NCI-H524 treated with DMSO at 0.1 percent for 48 hours (cell line): Measurements from ENCODE around the gene STX12.
"Not testable (repeated sequence)": the region's sequence is repeated elsewhere in the genome, so short reads cannot be mapped to it uniquely, and the experiment has no call there.

Experiments used
- DNase-seq: peaks from one replicate; lab custom pipeline; 2025; lab: John Stamatoyannopoulos, UW

STX12 gene

DNA sequence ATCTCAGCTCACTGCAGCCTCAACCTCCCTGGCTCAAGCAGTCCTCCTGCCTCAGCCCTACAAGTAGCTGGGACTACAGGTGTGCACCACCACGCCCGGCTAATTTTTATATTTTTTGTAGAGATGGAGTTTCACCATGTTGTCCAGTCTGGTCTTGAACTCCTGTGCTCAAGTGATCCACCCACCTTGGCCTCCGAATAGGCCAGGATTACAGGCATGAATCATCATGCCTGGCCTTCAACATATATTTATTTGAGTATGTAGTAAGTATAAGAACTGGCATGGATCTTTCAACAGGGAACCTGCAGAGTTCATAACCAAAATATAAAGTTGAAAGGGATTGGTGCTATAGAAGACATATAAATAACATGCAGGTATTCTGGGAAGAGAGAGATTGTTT is 2.3 kb downstream of the STX12 start:
- not testable (repeated sequence) for DNase-seq

DNA sequence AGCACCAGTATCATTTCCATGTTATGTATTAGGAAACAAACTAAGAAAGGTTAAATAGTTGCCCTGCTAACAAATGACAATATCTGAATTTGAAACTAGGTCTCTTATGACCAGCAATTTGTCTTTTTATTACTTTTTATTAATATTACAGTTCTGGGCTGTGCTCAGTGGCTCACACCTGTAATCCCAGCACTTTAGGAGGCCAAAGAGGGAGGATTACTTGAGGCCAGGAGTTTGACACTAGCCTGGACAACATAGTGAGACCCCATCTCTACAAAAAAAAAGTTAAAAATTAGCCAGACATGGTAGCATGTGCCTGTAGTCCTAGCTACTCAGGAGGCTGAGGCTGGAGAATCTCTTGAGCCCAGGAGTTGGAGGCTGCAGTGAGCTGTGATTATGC is 3.3 kb downstream of the STX12 start:
- not testable (repeated sequence) for DNase-seq

DNA sequence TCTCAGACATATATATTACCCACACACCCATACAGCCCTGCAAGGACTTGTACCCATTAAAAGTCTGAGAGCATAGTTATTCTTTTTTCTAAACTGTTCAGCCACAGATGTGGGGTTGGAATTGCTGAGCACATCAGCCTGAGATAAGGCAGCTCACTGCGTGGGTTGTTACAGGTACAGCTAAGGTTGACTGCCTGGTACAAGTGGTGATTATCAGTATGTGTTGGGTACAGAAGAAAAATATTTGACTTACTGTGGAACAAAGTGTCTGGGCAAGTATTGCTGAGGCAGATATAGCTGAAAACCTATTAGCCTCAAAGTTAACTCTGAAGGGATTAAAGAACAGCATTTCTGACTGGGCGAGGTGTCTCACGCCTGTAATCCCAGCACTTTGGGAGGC is 5.0 kb downstream of the STX12 start:
- no peak for DNase-seq

DNA sequence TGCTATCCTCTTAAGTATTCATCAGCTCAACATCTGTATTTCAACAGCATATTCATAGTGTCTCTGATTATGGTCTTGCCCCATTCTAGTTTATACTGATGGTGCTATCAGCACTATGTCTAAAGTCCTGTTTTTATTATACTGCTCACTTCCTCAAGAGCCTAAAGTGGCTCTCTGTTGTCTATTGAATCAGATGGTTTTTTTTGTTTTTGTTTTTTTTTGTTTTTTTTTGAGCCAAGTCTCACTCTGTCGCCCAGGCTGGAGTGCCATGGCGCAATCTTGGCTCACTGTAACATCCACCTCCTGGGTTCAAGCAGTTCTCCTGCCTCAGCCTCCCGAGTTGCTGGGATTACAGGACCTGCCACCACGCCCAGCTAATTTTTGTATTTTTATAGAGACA is 6.1 kb downstream of the STX12 start:
- DNase-seq = no peak

DNA sequence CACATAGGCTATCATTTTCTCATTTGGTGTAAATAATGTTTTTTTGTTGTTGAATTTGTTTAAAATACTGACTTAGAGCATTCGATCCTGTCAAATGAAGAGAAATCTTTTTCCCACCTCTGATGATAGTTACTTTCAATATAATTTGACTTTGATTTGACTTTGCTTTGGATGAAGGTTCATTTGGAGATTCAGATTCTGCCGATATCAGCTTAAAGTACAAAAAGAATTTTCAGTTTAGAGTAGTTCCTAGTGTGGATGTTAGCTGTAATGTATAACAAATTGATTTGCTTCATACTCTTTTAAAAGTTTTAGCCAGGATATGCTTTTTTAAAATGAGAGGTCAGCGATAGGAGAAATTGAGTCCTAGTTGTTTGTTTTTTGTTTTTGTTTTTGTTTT is 9.9 kb downstream of the STX12 start:
- no peak for DNase-seq

DNA sequence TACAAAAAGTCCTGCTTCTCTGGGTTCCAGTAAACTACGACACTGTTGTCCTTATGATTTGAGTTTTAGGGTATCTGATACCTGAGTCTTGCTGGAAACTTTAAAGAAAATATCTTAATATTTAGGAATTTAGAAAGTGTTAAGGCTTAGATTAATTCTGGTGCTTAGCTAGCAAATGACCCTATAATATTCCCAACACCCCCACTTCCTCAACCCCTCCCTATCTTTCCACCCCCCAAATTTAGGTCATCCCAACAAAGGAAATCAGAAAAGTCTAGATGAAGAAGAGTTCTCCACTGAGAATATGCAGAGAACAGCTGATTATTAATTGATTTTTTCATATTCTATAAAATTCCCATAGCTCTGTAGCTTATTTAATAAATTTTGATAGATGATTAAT is 11.7 kb downstream of the STX12 start:
- DNase-seq = no peak

DNA sequence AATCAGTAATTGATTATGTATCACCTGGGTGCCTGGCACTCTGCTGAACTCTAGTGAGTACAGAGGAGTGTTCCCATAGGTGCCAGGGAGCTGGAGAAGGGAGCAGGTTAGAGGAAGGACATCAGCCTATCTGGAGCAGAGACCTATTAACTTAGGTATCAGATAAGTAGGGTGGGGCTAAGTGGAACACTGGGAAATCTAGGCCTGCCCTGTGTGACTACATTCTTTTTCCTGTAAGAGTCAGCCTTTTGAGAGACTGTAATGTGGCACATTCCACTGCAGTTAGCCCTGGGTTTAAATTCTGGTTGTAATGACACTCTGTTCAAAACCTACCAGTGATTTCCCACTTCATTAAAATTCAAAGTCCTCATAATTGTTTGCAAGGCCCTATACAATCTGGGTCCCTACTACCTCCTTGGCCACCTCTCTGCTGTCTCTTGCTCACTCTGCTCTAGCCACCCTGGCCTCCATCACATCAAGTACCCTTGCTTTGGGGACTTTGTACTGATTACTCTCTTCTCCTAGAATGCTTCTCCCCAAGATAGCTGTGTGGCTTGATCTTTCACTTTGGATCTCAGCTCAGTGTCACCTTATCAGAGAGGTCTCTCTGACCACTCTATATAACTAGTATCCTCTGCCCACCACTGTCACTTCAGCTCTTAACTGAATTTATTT is 12.9 kb downstream of the STX12 start:
- DNase-seq = no peak

DNA sequence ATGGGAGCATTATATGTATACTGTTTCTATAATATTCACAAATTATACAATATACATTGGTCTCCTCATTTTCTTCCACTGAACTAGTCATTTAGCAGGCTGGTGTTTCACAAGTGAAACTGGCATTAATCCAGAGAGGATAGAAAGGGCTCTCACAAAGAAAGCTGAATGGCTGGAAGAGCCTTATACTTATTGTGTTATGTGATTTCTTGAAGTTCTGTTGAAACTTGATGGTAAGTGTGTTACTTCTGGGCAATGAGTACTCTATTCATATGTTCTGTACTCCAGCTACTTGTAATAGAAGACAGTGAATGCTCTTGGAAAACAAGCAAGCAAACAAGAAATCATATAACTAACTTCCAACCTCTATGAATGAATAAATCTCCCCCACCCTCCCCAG is 14.9 kb downstream of the STX12 start:
- no peak for DNase-seq

DNA sequence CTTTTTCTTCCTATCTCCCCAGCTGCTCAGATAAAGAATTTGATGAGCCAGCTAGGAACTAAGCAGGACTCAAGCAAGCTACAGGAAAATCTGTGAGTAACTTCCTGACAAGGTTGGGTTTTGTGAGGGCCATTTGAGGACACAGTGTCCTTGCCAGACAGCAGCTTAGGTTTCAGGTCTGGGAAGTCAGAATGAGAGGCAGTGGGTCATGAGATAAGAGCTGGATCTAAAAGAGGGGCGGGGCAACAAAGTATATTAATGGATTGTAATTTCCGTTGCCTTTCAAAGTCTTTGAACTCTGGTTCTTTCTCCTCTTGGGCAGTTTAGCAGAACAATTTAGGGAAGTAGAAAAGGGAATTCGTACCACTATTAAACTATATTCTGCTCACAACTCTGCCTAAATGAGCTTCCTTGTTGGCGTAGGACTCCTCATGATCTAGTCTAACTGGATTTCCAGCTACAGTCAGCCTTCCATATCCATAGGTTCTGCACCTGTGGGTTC is 16.6 kb downstream of the STX12 start:
- DNase-seq = no peak

DNA sequence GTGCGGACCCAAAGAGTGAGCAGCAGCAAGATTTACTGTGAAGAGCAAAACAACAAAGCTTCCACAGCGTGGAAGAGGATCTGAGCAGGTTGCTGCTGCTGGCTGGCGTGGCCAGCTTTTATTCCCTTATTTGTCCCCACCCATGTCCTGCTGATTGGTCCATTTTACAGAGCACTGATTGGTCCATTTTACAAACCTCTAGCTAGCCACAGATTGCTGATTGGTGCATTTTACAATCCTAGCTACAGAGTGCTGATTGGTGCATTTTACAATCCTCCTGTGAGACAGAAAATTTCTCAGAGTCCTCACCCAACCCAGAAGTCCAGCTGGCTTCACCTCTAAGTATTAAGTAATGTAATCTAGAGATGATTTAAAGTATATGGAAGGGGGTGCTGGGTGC is 17.3 kb downstream of the STX12 start:
- not testable (repeated sequence) for DNase-seq

DNA sequence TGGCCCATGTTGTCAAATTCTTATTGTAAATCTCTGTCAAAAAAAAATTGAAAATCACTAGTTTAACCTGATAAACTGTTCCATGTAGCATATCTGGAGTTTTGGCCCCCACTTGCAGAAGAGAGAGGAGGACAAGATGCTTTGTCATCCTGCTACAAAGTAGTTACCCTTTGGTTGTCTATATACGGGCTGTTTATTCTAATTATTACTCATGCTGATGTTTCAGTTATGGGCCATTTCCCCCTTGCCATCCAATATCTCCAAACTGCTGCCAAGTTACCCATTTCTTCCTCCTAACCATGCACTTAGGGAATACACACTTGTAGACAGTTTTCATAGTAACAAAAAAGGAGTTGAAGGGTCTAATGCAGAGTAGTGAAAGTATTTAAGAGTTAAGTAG is 22.6 kb downstream of the STX12 start:
- DNase-seq = no peak

DNA sequence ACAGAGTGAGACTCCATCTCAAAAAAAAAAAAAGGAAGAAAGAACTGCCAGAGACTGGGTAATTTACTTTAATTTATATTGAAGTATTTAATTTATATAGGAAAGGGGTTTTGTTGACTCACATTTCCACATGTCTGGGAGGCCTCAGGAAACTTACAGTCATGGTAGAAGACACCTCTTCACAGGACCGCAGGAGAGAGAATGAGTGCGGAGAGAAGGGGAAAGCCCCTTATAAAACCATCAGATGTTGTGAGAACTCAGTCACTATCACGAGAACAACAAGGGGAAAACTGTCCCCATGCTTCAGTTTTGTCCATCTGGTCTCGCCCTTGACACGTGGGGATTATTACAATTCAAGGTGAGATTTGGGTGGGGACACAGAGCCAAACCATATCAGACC is 31.8 kb downstream of the STX12 start:
- DNase-seq = no peak

DNA sequence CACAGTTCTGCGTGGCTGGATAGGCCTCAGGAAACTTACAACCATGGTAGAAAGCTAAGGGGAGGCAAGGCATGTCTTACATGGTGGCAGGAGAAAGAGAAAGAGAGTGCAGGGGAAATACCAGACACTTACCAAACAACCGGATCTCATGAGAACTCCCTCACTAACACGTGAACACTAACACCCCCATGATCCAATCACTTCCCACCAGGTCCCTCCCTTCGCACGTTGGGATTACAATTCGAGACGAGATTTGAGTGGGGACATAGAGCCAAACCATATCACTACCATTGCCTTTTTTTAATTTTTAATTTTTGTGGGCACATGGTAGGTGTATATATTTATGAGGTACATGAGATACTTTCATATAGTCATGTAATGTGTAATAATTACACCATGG is 33.7 kb downstream of the STX12 start:
- DNase-seq = no peak

DNA sequence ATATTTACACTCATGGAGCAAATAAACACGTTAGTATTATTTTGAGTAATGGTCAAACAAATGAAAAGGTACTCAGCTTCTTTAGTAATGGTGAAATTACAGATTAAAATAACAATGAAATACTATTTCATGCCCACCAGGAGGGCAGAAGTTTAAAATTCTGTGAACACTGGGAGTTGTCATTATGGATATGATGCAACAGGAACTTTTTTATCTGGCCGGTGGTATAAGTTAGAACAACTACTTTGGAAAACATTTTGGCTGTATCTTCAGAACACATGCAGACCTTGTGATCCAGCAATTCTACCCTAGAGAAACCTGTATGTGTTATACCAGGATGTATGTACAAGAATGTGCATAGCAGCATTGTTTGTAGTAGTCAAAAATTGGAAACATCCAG is 34.4 kb downstream of the STX12 start:
- no peak for DNase-seq

DNA sequence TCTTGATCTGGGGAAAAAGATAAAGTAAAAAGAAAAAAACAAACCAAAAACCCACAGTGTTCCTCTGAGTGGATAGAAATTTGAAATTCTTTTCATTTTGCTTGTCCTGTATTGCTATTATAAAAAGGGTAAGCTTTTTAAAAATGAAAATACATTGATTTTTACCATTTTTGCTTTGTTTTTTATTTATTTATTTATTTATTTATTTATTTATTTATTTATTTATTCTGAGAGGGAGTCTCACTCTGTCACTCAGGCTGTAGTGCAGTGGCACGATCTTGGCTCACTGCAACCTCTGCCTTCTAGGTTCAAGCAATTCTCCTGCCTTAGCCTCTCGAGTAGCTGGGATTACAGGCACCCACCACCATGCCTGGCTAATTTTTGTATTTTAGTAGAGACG is 35.1 kb downstream of the STX12 start:
- not testable (repeated sequence) for DNase-seq

DNA sequence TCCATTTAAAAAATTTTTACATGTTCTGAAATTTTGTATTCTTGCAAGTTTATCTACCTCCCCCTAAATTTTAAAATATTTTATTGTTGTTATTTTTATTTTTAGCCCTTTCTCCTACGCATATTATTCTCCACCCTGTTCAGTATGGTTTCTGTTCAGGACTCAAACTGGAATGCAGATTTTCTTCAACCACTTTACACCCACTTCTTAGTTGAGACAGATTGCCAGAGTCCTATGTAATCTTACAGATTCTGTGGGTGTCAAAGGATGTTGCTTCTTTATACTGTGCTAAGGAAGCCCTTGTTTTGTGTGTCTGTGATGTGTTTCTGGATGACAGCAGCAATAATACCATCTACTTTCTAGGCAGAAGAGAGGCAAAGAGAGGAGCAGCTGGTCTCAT is 36.9 kb downstream of the STX12 start:
- no peak for DNase-seq

DNA sequence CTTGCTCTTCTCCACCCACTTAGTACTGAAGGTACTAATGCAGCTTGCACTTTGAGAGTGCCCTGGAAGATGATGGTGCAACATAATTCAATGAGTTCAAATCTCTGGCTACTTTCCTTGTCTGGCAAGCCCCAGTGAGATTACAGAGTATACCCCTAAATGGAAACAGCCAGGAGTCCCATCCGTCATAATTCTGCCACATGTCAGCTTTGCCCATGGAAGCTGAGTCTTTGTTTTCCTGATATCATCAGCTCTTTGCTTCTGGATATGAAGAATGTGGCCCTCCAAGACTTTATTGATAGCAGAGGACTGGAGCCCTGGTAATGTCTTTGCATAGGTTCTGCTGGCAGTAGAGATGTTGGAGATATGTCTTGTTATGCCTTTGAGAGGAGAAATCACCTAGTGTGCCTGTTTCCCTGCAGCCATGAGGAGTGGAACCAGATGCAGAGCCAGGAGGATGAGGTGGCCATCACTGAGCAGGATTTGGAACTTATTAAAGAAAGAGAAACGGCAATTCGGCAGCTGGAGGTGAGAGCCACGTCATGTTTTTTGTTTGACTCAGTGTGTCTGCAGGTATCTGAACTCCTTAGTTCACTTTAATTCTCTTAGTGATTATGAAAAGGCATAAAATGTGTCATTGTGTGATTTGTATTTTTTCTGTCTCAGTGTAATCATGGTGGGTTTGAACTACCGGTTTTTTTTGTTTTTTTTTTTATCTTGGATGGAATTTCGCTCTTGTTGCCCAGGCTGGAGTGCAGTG is 38.9 kb downstream of the STX12 start:
- no peak for DNase-seq

DNA sequence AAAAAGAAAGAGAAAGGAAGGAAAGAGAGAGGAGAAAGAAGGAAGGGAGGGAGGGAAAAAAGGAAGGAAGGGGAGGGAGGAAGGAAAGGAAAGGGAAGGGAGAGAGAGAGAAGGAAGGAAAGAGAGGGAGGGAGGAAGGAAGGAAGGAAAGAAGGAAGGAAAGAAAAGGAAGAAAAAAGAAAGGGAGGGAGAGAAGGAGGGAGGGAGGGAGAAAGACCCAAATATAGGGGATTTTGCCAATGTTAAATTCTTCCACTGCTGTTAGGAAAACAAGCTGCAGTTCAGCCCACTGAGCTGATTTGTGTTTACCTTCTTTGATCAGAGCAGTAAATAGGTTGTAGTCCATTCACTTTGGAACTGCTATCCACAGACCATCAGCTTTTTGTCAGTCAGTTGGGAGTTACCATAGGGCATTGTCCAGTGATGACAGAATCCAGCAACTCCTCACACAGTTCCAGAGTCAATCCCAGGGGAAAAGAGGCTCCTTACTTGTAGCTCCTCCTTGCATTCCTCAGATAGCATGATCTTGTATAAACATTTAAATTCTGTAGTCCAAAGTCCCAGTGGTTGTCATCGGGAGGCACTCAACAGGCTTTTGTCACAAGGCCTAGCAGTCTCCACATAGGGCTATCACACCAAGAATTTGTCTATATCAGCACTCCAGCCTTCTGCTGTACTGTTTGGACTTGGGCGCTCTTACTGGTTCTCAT is 44.1 kb downstream of the STX12 start:
- DNase-seq = no peak

DNA sequence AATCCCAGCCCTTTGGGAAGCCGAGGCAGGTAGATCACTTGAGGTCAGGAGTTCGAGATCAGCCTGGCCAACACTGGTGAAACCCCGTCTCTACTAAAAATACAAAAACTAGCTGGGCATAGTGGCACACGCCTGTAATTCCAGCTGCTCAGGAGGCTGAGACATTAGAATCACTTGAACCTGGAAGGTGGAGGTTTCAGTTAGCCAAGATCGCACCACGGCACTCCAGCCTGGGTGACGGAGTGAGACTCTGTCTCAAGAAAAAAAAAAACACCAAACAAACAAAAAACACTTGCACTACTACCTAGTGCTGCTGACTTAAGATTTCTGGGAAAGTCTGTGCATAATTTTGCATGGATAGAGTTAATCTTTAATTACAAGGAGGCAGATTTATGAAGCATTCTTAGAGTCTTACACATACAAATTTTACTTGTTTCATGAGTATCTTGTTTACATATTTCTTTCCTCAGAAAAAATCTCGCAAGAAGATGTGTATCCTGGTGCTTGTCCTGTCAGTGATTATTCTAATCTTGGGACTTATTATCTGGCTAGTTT is 48.8 kb downstream of the STX12 start:
- no peak for DNase-seq

DNA sequence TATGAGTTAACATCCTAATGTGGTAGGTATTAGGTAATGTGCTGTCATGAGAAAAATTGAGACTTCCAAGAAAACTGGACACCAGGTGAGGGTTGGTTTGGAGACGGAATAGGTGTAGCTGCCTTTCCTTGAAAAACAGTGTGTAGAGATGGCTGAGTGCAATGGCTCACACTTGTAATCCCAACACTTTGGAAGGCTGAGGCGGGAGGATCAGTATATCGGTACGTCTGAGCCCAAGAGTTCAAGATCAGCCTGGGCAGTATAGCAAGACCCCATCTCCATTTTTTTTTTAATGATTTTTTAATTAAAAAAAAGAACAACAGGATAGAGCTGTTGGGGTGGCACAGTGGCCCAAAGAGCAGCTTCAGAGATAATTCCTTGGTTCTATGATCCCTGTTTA is 50.8 kb downstream of the STX12 start:
- no peak for DNase-seq

DNA sequence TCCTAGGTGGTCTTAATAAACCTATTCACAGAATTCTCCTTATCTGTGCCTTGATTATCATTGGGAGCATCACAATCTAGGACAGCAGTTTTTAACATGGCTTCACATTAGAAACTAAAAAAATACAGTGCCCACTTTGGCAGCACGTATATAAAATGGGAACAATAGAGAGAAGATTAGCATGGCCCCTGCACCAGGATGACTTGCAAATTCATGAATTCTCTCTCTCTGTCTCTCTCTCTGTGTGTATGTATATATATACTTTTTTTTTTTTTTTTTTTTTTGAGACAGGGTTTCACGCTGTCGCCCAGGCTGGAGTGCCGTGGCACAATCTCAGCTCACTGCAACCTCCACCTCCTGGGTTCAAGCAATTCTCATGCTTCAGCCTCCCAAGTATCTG is 51.4 kb downstream of the STX12 start:
- no peak for DNase-seq

DNA sequence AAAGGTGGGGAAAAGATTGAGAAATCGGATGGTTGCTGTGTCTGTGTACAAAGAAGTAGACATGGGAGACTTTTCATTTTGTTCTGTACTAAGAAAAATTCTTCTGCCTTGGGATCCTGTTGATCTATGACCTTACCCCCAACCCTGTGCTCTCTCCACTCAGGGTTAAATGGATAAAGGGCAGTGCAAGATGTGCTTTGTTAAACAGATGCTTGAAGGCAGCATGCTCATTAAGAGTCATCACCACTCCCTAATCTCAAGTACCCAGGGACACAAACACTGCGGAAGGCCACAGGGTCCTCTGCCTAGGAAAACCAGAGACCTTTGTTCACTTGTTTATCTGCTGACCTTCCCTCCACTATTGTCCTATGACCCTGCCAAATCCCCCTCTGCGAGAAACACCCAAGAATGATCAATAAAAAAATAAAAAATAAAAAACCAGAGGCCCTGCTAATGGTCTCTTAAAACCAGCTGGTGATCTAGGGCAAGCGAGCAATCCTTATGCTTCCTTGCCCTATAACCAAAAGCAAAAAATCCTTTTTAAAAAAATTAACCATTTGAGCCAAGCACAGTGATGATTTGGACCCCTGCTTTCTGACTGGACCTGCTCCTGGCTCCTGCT is 56.4 kb downstream of the STX12 start:
- not testable (repeated sequence) for DNase-seq
